ENCODE results near the gene FRMD3.
A peak's percentile ranks its signal among the peaks of the same experiment; 100 is the strongest.

The FRMD3 gene

DNA sequence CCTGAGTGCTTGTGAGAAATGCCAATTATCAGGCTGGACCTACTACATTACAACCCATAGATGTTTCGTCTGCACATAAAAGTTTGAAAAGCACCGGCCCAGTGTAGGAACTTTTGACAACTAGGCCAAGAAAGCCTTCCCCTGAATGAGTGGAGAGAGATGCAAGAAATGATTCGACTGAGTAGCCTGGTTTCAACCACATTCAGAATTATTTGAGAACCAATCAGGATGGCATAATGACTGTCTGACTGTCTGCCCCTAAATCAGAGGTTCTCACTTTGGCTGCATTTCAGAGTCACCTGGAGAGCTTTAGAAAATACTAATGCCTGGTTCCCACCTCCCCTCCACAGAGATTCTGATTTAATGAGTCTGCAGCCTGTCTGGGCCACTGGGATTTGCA is 61.1 kb downstream of the FRMD3 start:
- Histone ChIP-seq H3K27me3 (ENCODE audit: control insufficient read depth in 2 of 2, insufficient read depth in 2 of 2, low read length in 2 of 2) (no peaks in the 10 kb centered on the region), H3K4me3 (ENCODE audit: low read length in 2 of 2) (no peak overlapping the region), H3K36me3 (ENCODE audit: control insufficient read depth in 2 of 2, insufficient read depth in 2 of 2, low read length in 2 of 2) (no peaks in the 10 kb centered on the region), H3K4me1 (ENCODE audit: control insufficient read depth in 2 of 2, insufficient read depth in 2 of 2, low read length in 2 of 2) (peaks cover 17 to 18% of the 10 kb centered on the region in 2 donors), H3K27ac (ENCODE audit: low read depth in 2 of 2, low read length in 2 of 2) (no peak overlapping the region), H3K9ac (ENCODE audit: low read depth in 1 of 2, low read length in 2 of 2) (no peak overlapping the region), H3K9me3 (ENCODE audit: control insufficient read depth in 2 of 2, low read length in 2 of 2) (peaks cover 4 to 5% of the 10 kb centered on the region in 2 donors)

DNA sequence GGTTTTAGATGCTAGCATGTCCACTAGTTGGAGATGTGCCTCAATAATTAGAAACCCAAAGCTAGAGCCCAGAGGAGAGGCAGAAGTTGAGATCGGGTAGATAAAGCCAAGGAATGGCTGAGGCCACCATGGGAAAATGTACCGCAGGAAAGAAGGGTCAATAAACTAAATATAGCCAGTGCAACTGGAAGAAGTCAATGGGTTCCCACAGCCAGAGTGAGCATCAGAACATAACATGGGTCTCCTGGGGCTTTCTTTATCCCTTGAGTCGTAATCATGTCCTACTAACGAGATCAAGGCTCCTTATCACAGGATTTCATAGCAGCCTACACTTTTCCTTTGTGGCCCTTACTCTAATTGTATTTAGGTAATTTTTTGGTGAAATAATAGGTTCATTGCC is 61.7 kb downstream of the FRMD3 start:
- H3K36me3 ChIP-seq (ENCODE audit: control insufficient read depth in 2 of 2, insufficient read depth in 2 of 2, low read length in 2 of 2), result no peaks in the 10 kb centered on the region
- H3K9ac ChIP-seq (ENCODE audit: low read depth in 1 of 2, low read length in 2 of 2), result no peak overlapping the region
- no peak overlapping the region for H3K27ac ChIP-seq (ENCODE audit: low read depth in 2 of 2, low read length in 2 of 2)
- H3K27me3 ChIP-seq (ENCODE audit: control insufficient read depth in 2 of 2, insufficient read depth in 2 of 2, low read length in 2 of 2), result no peaks in the 10 kb centered on the region
- H3K4me3 ChIP-seq (ENCODE audit: low read length in 2 of 2), result no peak overlapping the region
- peaks cover 4 to 5% of the 10 kb centered on the region in 2 donors for H3K9me3 ChIP-seq (ENCODE audit: control insufficient read depth in 2 of 2, low read length in 2 of 2)
- H3K4me1 ChIP-seq (ENCODE audit: control insufficient read depth in 2 of 2, insufficient read depth in 2 of 2, low read length in 2 of 2), result peaks cover 21 to 24% of the 10 kb centered on the region in 2 donors

DNA sequence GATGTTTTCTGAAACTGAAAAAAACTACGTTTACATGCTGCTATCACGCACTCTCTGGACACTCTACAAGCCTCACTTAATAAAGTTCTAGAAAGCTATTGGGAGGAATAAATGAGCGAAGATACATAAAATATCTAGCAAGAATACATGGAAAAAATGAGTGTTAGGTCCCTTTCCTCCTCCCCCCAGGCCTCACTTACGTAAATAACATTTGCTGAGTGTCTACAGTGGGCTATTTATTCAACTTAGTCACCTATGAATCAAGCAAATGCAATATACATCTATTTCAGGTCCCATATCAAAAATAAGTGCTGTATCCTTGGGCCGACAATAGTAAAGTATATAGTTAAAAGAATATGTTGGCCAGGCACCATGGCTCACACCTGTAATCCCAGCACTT is 62.5 kb downstream of the FRMD3 start:
- H3K4me1 ChIP-seq (ENCODE audit: control insufficient read depth in 2 of 2, insufficient read depth in 2 of 2, low read length in 2 of 2), result peaks cover 22 to 29% of the 10 kb centered on the region in 2 donors
- no peak overlapping the region for H3K4me3 ChIP-seq (ENCODE audit: low read length in 2 of 2)
- H3K9me3 ChIP-seq (ENCODE audit: control insufficient read depth in 2 of 2, low read length in 2 of 2), result peaks cover 4 to 5% of the 10 kb centered on the region in 2 donors
- no peak overlapping the region for H3K9ac ChIP-seq (ENCODE audit: low read depth in 1 of 2, low read length in 2 of 2)
- no peaks in the 10 kb centered on the region for H3K27me3 ChIP-seq (ENCODE audit: control insufficient read depth in 2 of 2, insufficient read depth in 2 of 2, low read length in 2 of 2)
- H3K27ac ChIP-seq (ENCODE audit: low read depth in 2 of 2, low read length in 2 of 2), result no peak overlapping the region
- H3K36me3 ChIP-seq (ENCODE audit: control insufficient read depth in 2 of 2, insufficient read depth in 2 of 2, low read length in 2 of 2), result no peaks in the 10 kb centered on the region

- no peak overlapping the region for H3K9ac ChIP-seq (ENCODE audit: low read depth in 1 of 2, low read length in 2 of 2)
- peak overlapping the region in 1 of 2 donors; percentile 85 for H3K27ac ChIP-seq (ENCODE audit: low read depth in 2 of 2, low read length in 2 of 2)
- H3K4me3 ChIP-seq (ENCODE audit: low read length in 2 of 2), result no peak overlapping the region
- H3K36me3 ChIP-seq (ENCODE audit: control insufficient read depth in 2 of 2, insufficient read depth in 2 of 2, low read length in 2 of 2), result no peaks in the 10 kb centered on the region
- H3K27me3 ChIP-seq (ENCODE audit: control insufficient read depth in 2 of 2, insufficient read depth in 2 of 2, low read length in 2 of 2), result no peaks in the 10 kb centered on the region
- H3K9me3 ChIP-seq (ENCODE audit: control insufficient read depth in 2 of 2, low read length in 2 of 2), result no peaks in the 10 kb centered on the region
- H3K4me1 ChIP-seq (ENCODE audit: control insufficient read depth in 2 of 2, insufficient read depth in 2 of 2, low read length in 2 of 2), result peaks cover 22 to 29% of the 10 kb centered on the region in 2 donors
These were observed 63.6 kb downstream of the FRMD3 start for GRCh38 chr9:83474631-83475030.

GRCh38 chr9:83473488-83473971 is 64.7 kb downstream of the FRMD3 start:
- no peaks in the 10 kb centered on the region for H3K36me3 ChIP-seq (ENCODE audit: control insufficient read depth in 2 of 2, insufficient read depth in 2 of 2, low read length in 2 of 2)
- H3K9ac ChIP-seq (ENCODE audit: low read depth in 1 of 2, low read length in 2 of 2), result peak overlapping the region in 1 of 2 donors; percentile 44
- no peaks in the 10 kb centered on the region for H3K9me3 ChIP-seq (ENCODE audit: control insufficient read depth in 2 of 2, low read length in 2 of 2)
- H3K27ac ChIP-seq (ENCODE audit: low read depth in 2 of 2, low read length in 2 of 2), result peak overlapping the region; percentile 85 to 86
- no peaks in the 10 kb centered on the region for H3K27me3 ChIP-seq (ENCODE audit: control insufficient read depth in 2 of 2, insufficient read depth in 2 of 2, low read length in 2 of 2)
- peak overlapping the region; percentile 25 to 61 for H3K4me3 ChIP-seq (ENCODE audit: low read length in 2 of 2)
- H3K4me1 ChIP-seq (ENCODE audit: control insufficient read depth in 2 of 2, insufficient read depth in 2 of 2, low read length in 2 of 2), result peaks cover 22 to 29% of the 10 kb centered on the region in 2 donors

DNA sequence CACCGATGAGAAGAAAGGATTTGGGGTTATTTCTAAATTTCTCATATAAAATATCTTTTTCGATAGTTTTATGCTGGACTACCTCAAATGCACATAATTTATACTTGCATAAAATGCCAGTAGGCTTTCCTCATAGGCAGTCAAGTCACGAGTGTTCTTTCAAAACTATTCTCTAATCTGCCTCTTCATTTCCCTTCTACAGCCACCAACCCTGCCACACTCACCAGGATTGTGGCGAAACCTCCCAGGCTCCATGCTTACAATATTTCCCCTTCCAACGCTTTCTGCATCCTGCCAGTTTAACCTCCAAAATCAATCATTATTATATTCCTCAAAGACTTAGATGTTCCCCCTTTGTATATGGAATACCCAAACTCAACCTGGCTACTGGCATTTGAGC is 65.4 kb downstream of the FRMD3 start:
- Histone ChIP-seq H3K4me3 (ENCODE audit: low read length in 2 of 2) (peak overlapping the region; percentile 25 to 61), H3K27me3 (ENCODE audit: control insufficient read depth in 2 of 2, insufficient read depth in 2 of 2, low read length in 2 of 2) (no peaks in the 10 kb centered on the region), H3K4me1 (ENCODE audit: control insufficient read depth in 2 of 2, insufficient read depth in 2 of 2, low read length in 2 of 2) (peaks cover 22 to 29% of the 10 kb centered on the region in 2 donors), H3K9ac (ENCODE audit: low read depth in 1 of 2, low read length in 2 of 2) (peak overlapping the region in 1 of 2 donors; percentile 44), H3K9me3 (ENCODE audit: control insufficient read depth in 2 of 2, low read length in 2 of 2) (no peaks in the 10 kb centered on the region), H3K36me3 (ENCODE audit: control insufficient read depth in 2 of 2, insufficient read depth in 2 of 2, low read length in 2 of 2) (no peaks in the 10 kb centered on the region), H3K27ac (ENCODE audit: low read depth in 2 of 2, low read length in 2 of 2) (peak overlapping the region; percentile 85 to 86)

DNA sequence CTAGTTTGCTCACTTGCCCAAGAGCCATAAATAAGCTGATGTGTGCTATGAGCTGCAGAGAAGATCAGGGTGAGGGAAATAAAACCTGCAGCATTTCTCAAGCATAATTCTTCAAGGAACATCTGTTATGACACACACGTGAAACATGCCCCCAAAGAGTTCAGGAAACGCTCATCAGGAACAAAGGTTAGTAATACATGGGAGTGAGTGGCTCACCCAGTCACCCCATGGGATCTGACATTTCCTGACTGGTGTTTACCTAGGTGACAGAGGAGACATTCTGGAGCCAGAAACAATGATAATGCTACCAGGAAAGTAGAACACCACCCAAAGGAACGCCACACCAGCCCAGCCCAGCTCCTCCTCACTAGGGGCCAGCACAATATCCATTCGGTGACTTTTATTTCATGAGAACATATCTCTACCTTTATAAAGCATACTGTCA is 66.0 kb downstream of the FRMD3 start:
- Histone ChIP-seq H3K9ac (ENCODE audit: low read depth in 1 of 2, low read length in 2 of 2) (no peak overlapping the region), H3K4me1 (ENCODE audit: control insufficient read depth in 2 of 2, insufficient read depth in 2 of 2, low read length in 2 of 2) (peaks cover 22 to 29% of the 10 kb centered on the region in 2 donors), H3K9me3 (ENCODE audit: control insufficient read depth in 2 of 2, low read length in 2 of 2) (no peaks in the 10 kb centered on the region), H3K4me3 (ENCODE audit: low read length in 2 of 2) (no peak overlapping the region), H3K27ac (ENCODE audit: low read depth in 2 of 2, low read length in 2 of 2) (peak overlapping the region; percentile 85 to 86), H3K27me3 (ENCODE audit: control insufficient read depth in 2 of 2, insufficient read depth in 2 of 2, low read length in 2 of 2) (no peaks in the 10 kb centered on the region), H3K36me3 (ENCODE audit: control insufficient read depth in 2 of 2, insufficient read depth in 2 of 2, low read length in 2 of 2) (no peaks in the 10 kb centered on the region)

DNA sequence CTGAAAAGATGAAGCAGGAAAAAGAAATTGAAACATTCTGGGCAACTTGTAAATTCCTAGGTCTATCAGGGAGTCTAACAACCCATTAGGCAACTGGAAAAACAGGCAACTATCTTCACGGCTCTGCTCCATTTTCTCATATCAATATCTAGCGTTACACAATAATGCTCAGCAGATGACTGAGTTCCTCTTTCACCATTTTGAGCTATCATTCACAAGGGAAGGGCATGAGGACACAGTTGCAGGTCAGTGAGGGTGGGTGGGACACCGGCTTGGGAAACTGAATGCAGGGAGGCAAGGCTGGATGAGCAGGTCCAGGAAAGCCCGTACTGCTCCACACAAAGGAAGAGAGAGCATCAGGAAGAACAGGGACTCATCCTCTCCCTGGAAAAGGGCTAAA is 67.0 kb downstream of the FRMD3 start:
- no peak overlapping the region for H3K4me3 ChIP-seq (ENCODE audit: low read length in 2 of 2)
- H3K27me3 ChIP-seq (ENCODE audit: control insufficient read depth in 2 of 2, insufficient read depth in 2 of 2, low read length in 2 of 2), result no peaks in the 10 kb centered on the region
- peak overlapping the region; percentile 61 to 71 for H3K27ac ChIP-seq (ENCODE audit: low read depth in 2 of 2, low read length in 2 of 2)
- H3K4me1 ChIP-seq (ENCODE audit: control insufficient read depth in 2 of 2, insufficient read depth in 2 of 2, low read length in 2 of 2), result peaks cover 22 to 29% of the 10 kb centered on the region in 2 donors
- no peaks in the 10 kb centered on the region for H3K9me3 ChIP-seq (ENCODE audit: control insufficient read depth in 2 of 2, low read length in 2 of 2)
- H3K36me3 ChIP-seq (ENCODE audit: control insufficient read depth in 2 of 2, insufficient read depth in 2 of 2, low read length in 2 of 2), result no peaks in the 10 kb centered on the region
- no peak overlapping the region for H3K9ac ChIP-seq (ENCODE audit: low read depth in 1 of 2, low read length in 2 of 2)

GRCh38 chr9:83469722-83470121 is 68.5 kb downstream of the FRMD3 start:
- Histone ChIP-seq H3K27me3 (ENCODE audit: control insufficient read depth in 2 of 2, insufficient read depth in 2 of 2, low read length in 2 of 2) (no peaks in the 10 kb centered on the region), H3K4me3 (ENCODE audit: low read length in 2 of 2) (no peak overlapping the region), H3K36me3 (ENCODE audit: control insufficient read depth in 2 of 2, insufficient read depth in 2 of 2, low read length in 2 of 2) (no peaks in the 10 kb centered on the region), H3K27ac (ENCODE audit: low read depth in 2 of 2, low read length in 2 of 2) (no peak overlapping the region), H3K9ac (ENCODE audit: low read depth in 1 of 2, low read length in 2 of 2) (no peak overlapping the region), H3K9me3 (ENCODE audit: control insufficient read depth in 2 of 2, low read length in 2 of 2) (no peaks in the 10 kb centered on the region), H3K4me1 (ENCODE audit: control insufficient read depth in 2 of 2, insufficient read depth in 2 of 2, low read length in 2 of 2) (peaks cover 22 to 28% of the 10 kb centered on the region in 2 donors)

DNA sequence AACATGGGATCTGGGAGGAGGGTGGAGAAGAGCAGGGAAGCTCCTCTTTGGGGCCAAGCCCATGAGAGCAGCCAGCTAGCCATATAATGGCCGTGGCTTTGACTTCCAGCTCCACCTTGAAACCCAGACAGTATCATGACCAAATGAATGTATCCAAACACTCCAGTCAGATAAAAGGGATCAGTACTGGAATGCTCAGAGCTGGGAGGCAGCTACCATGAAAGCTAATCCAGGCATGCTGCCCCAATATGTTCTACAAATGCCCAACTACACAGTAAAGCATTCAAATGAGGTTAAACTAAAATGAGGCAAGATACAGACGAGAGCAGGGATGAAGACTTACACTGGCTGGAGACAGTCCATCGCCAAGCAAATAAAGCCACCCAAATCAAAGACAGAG is 69.4 kb downstream of the FRMD3 start:
- peaks cover 15 to 20% of the 10 kb centered on the region in 2 donors for H3K4me1 ChIP-seq (ENCODE audit: control insufficient read depth in 2 of 2, insufficient read depth in 2 of 2, low read length in 2 of 2)
- no peak overlapping the region for H3K4me3 ChIP-seq (ENCODE audit: low read length in 2 of 2)
- H3K27ac ChIP-seq (ENCODE audit: low read depth in 2 of 2, low read length in 2 of 2), result no peak overlapping the region

More for the DNA sequence above, 69.4 kb downstream of the FRMD3 start:
- Histone ChIP-seq H3K36me3 (ENCODE audit: control insufficient read depth in 2 of 2, insufficient read depth in 2 of 2, low read length in 2 of 2) (no peaks in the 10 kb centered on the region), H3K9me3 (ENCODE audit: control insufficient read depth in 2 of 2, low read length in 2 of 2) (no peaks in the 10 kb centered on the region), H3K27me3 (ENCODE audit: control insufficient read depth in 2 of 2, insufficient read depth in 2 of 2, low read length in 2 of 2) (no peaks in the 10 kb centered on the region), H3K9ac (ENCODE audit: low read depth in 1 of 2, low read length in 2 of 2) (no peak overlapping the region)

All from mucosa of rectum (tissue), 2 donors.